Left lung (tissue), 10 donors: Measurements from ENCODE around the gene YBX1. TPM values are rescaled to one million over a fixed set of nuclear protein-coding genes. Genes with fewer than 3 reads are reported as not detected.

Source experiments
- ATAC-seq: fragments of 200-7000 bp; cut with Tn5 transposase; one replicate; pipeline ENCODE4 v1.9.1; 2020; ENCODE audit warnings: moderate library complexity
- DNase-seq, 4 donors: peaks; one replicate each; pipeline ENCODE4 v3.0.0-alpha.2; 2013 to 2020
- H3K27ac ChIP-seq, 2 donors: fragments of 200-600 bp; sonication (generic) in 1 of 2; one replicate each; pipeline versions ENCODE4 v1.5.0 to v1.8.0; 2020 to 2021
- H3K27me3 ChIP-seq, 2 donors: fragments of 200-600 bp; sonication (generic) in 1 of 2; one replicate each; pipeline versions ENCODE4 v1.5.0 to v1.8.0; 2020 to 2021
- H3K36me3 ChIP-seq, 2 donors: fragments of 200-600 bp; sonication (generic) in 1 of 2; one replicate each; pipeline versions ENCODE4 v1.5.0 to v1.8.0; 2020 to 2021
- H3K4me1 ChIP-seq, 2 donors: fragments of 200-600 bp; one replicate each; pipeline ENCODE4 v1.8.0; 2021
- H3K4me3 ChIP-seq, 2 donors: fragments of 200-600 bp; sonication (generic) in 1 of 2; one replicate each; pipeline versions ENCODE4 v1.5.0 to v1.8.0; 2020 to 2021; ENCODE audit warnings: mild to moderate bottlenecking in 1 of 2
- H3K9me3 ChIP-seq, 2 donors: fragments of 200-600 bp; sonication (generic) in 1 of 2; one replicate each; pipeline versions ENCODE4 v1.5.0 to v1.8.0; 2020 to 2021
- CTCF ChIP-seq, 2 donors: fragments of 200-600 bp; sonication (generic) in 1 of 2; IDR thresholded peaks; one replicate each; pipeline versions ENCODE4 v1.5.0 to v1.8.0; 2021; ENCODE audit warnings: antibody characterized with exemption in 2 of 2
- intact Hi-C, 2 donors: fragments of 100-400 bp; cut with DNase I; formaldehyde crosslinking; loops; one replicate each; pipeline versions ENCODE4 v1.11.2 to v1.14.2; 2022
- polyA plus RNA-seq, 6 donors: library from polyadenylated mRNA; unstranded; fragments of 120-200 nt; gene quantifications; one replicate each; pipeline ENCODE4 v1.2.1, GENCODE V29; 2013; ENCODE audit not compliant: insufficient read length in 6 of 6
- total RNA-seq, 2 donors: library from RNA; stranded (reverse); fragmentation: NEBNext Ultra II Directional; extraction: Animal tissue kit (Norgen Biotek cat#: 25700); gene quantifications; one replicate each; pipeline ENCODE4 v1.2.1, GENCODE V29; 2021
- donor health status: DM: no; HTN: yes; CAD: no.
- donor health status: DM: no; HTN: no; CAD: no.

YBX1 gene
- total and polyA plus RNA-seq, 8 donors = 461 to 685 (median 546) TPM

GRCh38 chr1:42674214-42674613 is 8.0 kb upstream of the YBX1 start:
- Histone ChIP-seq H3K4me3 (no peak overlapping the region), H3K9me3 (no peaks in the 10 kb centered on the region), H3K27ac (no peak overlapping the region), H3K36me3 (peaks cover 0 to 53% of the 10 kb centered on the region in 2 donors), H3K4me1 (no peaks in the 10 kb centered on the region), H3K27me3 (no peaks in the 10 kb centered on the region)
- peak in 2 of 4 donors; percentile 29 to 50 for DNase-seq
- no peak for TF ChIP-seq CTCF (IDR thresholded peaks at IDR 0.05)
- ATAC-seq = no peak
- intact Hi-C loops = no loop called here

GRCh38 chr1:42674682-42675081 is 7.5 kb upstream of the YBX1 start:
- H3K4me3 ChIP-seq = no peak overlapping the region
- H3K36me3 ChIP-seq = peaks cover 0 to 53% of the 10 kb centered on the region in 2 donors
- TF ChIP-seq CTCF (IDR thresholded peaks at IDR 0.05) = no peak
- intact Hi-C loops = no loop called here
- no peaks in the 10 kb centered on the region for H3K4me1 ChIP-seq
- H3K9me3 ChIP-seq = no peaks in the 10 kb centered on the region
- H3K27me3 ChIP-seq = no peaks in the 10 kb centered on the region
- ATAC-seq (peak; percentile 9), DNase-seq (no peak)
- H3K27ac ChIP-seq = no peak overlapping the region

- no peak for DNase-seq
- TF ChIP-seq CTCF (IDR thresholded peaks at IDR 0.05) = no peak
- ATAC-seq = peak; percentile 32
- Histone ChIP-seq H3K27ac (no peak overlapping the region), H3K9me3 (no peaks in the 10 kb centered on the region), H3K36me3 (peaks cover 0 to 45% of the 10 kb centered on the region in 2 donors), H3K27me3 (no peaks in the 10 kb centered on the region), H3K4me3 (no peak overlapping the region), H3K4me1 (peaks cover 2 to 5% of the 10 kb centered on the region in 2 donors)
- intact Hi-C loops = no loop called here
Measured at GRCh38 chr1:42675467-42675866, 6.8 kb upstream of the YBX1 start.

GRCh38 chr1:42676534-42677087 is 5.6 kb upstream of the YBX1 start:
- H3K27me3 ChIP-seq = no peaks in the 10 kb centered on the region
- intact Hi-C loops = no loop called here
- H3K4me3 ChIP-seq = no peak overlapping the region
- DNase-seq = no peak
- no peak overlapping the region for H3K27ac ChIP-seq
- no peak for ATAC-seq
- peaks cover 0 to 34% of the 10 kb centered on the region in 2 donors for H3K36me3 ChIP-seq
- H3K9me3 ChIP-seq = no peaks in the 10 kb centered on the region
- H3K4me1 ChIP-seq = peaks cover 9% of the 10 kb centered on the region in 2 donors
- TF ChIP-seq CTCF (IDR thresholded peaks at IDR 0.05) = no peak

GRCh38 chr1:42679364-42679983 is 2.7 kb upstream of the YBX1 start:
- Histone ChIP-seq H3K27me3 (no peaks in the 10 kb centered on the region), H3K27ac (no peak overlapping the region), H3K4me1 (peaks cover 19 to 24% of the 10 kb centered on the region in 2 donors), H3K4me3 (no peak overlapping the region), H3K9me3 (no peaks in the 10 kb centered on the region), H3K36me3 (peaks cover 0 to 21% of the 10 kb centered on the region in 2 donors)
- no peak for TF ChIP-seq CTCF (IDR thresholded peaks at IDR 0.05)
- intact Hi-C loops = no loop called here
- no peak for ATAC-seq
- DNase-seq = no peak
